H54 (cell line): ENCODE results near the gene LHFPL5.

Source experiments
- DNase-seq: peaks from one replicate; pipeline ENCODE4 v3.0.0; 2011; ENCODE audit warnings: low spot score, mixed read lengths; ENCODE audit not compliant: insufficient read length
- FAIRE-seq: peaks from 3 replicates; lab custom pipeline; 2011; peaks lifted over from hg19 to GRCh38; lab: Jason Lieb, UNC
- POLR2A ChIP-seq: IDR thresholded peaks from 2 replicates; pipeline ENCODE4 v1.6.1; 2011; ENCODE audit warnings: low read depth, mild to moderate bottlenecking, low read length

The LHFPL5 gene

GRCh38 chr6:35856250-35856649 lies 51.1 kb downstream of the LHFPL5 start:
- no peak for TF ChIP-seq POLR2A
- DNase-seq (no peak), FAIRE-seq (no peak)

- DNase-seq (no peak), FAIRE-seq (no peak)
- no peak for TF ChIP-seq POLR2A
Observed at GRCh38 chr6:35857853-35858252, 52.7 kb downstream of the LHFPL5 start.

- TF ChIP-seq POLR2A = no peak
- no peak for DNase-seq
- no peak for FAIRE-seq
Observed at GRCh38 chr6:35859367-35859766, 54.2 kb downstream of the LHFPL5 start.
